Sigmoid colon (tissue), 7 donors: ENCODE measurements around the gene SURF4. TPM values are rescaled to one million over a fixed set of nuclear protein-coding genes. Genes with fewer than 3 reads are reported as not detected.

Source experiments
- DNase-seq: peaks from one replicate; pipeline ENCODE4 v3.0.0-alpha.2; 2019
- H3K27ac ChIP-seq, 4 donors: fragments of 200-600 bp; sonication (generic); one replicate each; pipeline ENCODE4 v1.5.1; 2016 to 2019; ENCODE audit warnings: mild to moderate bottlenecking in 1 of 4
- H3K27me3 ChIP-seq, 3 donors: fragments of 200-600 bp; sonication (generic); one replicate each; pipeline ENCODE4 v1.5.1; 2019; ENCODE audit warnings: mild to moderate bottlenecking in 1 of 3
- H3K36me3 ChIP-seq, 4 donors: fragments of 200-600 bp; sonication (generic); one replicate each; pipeline ENCODE4 v1.5.1; 2016 to 2019
- H3K4me1 ChIP-seq, 4 donors: fragments of 200-600 bp; sonication (generic); one replicate each; pipeline ENCODE4 v1.5.1; 2017 to 2019
- H3K4me3 ChIP-seq, 4 donors: fragments of 200-600 bp; sonication (generic); one replicate each; pipeline ENCODE4 v1.5.1; 2017 to 2019; ENCODE audit warnings: mild to moderate bottlenecking in 2 of 4, moderate library complexity in 1 of 4
- H3K9me3 ChIP-seq, 4 donors: fragments of 200-600 bp in 3 of 4; sonication (generic) in 3 of 4; one replicate each; pipeline versions ENCODE4 v1.5.1 to v1.6.1; 2013 to 2019
- CTCF ChIP-seq, 4 experiments: fragments of 450-650 bp in 3 of 4; fragments of 200-600 bp in 1 of 4; IDR thresholded peaks; one replicate each; pipeline ENCODE4 v1.5.1; 2016 to 2019; ENCODE audit warnings: antibody characterized with exemption in 4 of 4, mild to moderate bottlenecking in 3 of 4, moderate library complexity in 2 of 4
- EP300 ChIP-seq, 4 donors: sonication (generic); formaldehyde crosslinking; IDR thresholded peaks; one replicate each; pipeline ENCODE4 v1.6.1; 2017; ENCODE audit warnings: antibody characterized with exemption in 4 of 4
- POLR2A ChIP-seq, 2 donors: fragments of 450-650 bp; IDR thresholded peaks; one replicate each; pipeline ENCODE4 v1.6.1; 2016; ENCODE audit warnings: antibody characterized with exemption in 2 of 2, mild to moderate bottlenecking in 2 of 2, moderate library complexity in 2 of 2
- POLR2AphosphoS5 ChIP-seq, 4 donors: sonication (generic); formaldehyde crosslinking; IDR thresholded peaks; one replicate each; pipeline ENCODE4 v1.6.1; 2017; ENCODE audit warnings: antibody characterized with exemption in 4 of 4
- WGBS, 2 donors: extraction: QIAGEN DNeasy Blood & Tissue Kit; methylation state at CpG; one replicate each; pipeline ENCODE4 v1.1.7; 2013; 5-methylcytosine and 5-hydroxymethylcytosine counted together
- intact Hi-C: fragments of 100-400 bp; cut with DNase I; formaldehyde crosslinking; loops from one replicate; pipeline ENCODE4 v1.15.1; 2023
- polyA plus RNA-seq, 3 donors: library from polyadenylated mRNA; stranded (reverse); fragments of 200-250 nt; gene quantifications; one replicate each; pipeline ENCODE4 v1.2.3, GENCODE V29; 2013
- total RNA-seq, 4 donors: library from RNA; depleted of rRNA; stranded (reverse); fragments of >200 nt; gene quantifications; one replicate each; pipeline ENCODE4 v1.1.0, GENCODE V29; 2016
- donor health status: healthy with polysubstance abuse.
- donor health status: Bipolar disorder and iron deficiency.
- donor health status: healthy.

SURF4 gene
- total and polyA plus RNA-seq, 7 donors = 17.4 to 190 (median 83.1) TPM

GRCh38 chr9:133383438-133383837, 7.6 kb upstream of the SURF4 start:
- no peak overlapping the region for H3K27ac ChIP-seq
- intact Hi-C loops = no loop called here
- no peak overlapping the region for H3K4me3 ChIP-seq
- H3K27me3 ChIP-seq = no peaks in the 10 kb centered on the region
- no peaks in the 10 kb centered on the region for H3K4me1 ChIP-seq
- 94 to 96% methylated on average over 3 of the region's 3 CpGs for WGBS, 2 donors
- no peaks in the 10 kb centered on the region for H3K36me3 ChIP-seq
- TF ChIP-seq EP300 (IDR thresholded peaks at IDR 0.05) = no peak
- TF ChIP-seq POLR2AphosphoS5 (IDR thresholded peaks at IDR 0.05) = no peak
- no peak for TF ChIP-seq CTCF (IDR thresholded peaks at IDR 0.05)
- TF ChIP-seq POLR2A (IDR thresholded peaks at IDR 0.05) = no peak
- no peaks in the 10 kb centered on the region for H3K9me3 ChIP-seq
- DNase-seq = no peak

DNA sequence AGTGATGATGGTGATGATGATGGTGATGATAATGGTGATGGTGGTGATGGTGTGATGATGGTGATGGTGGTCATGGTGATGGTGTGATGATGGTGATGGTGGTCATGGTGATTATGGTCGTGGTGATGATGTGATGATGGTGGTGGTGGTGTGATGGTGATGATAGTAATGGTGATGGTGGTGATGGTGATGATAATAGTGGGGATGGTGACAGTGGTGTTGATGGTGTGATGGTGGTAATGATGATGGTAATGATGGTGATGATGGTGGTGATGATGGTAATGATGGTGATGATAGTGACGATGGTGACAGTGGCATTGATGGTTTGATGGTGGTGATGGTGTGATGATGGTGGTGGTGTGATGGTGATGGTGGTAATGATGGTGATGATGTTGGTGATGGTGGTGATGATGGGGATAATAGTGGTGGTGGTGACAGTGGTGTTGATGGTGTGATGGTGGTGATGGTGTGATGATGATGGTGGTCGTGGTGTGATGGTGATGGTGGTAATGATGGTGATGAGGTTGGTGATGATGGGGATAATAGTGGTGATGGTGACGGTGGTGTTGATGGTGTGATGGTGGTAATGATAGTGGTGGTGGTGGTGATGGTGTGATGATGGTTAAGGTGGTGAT, 6.8 kb upstream of the SURF4 start:
- H3K27ac ChIP-seq = no peak overlapping the region
- H3K4me1 ChIP-seq = no peaks in the 10 kb centered on the region
- H3K9me3 ChIP-seq = no peaks in the 10 kb centered on the region
- H3K4me3 ChIP-seq = no peak overlapping the region
- no peak for TF ChIP-seq POLR2A (IDR thresholded peaks at IDR 0.05)
- no peak for TF ChIP-seq EP300 (IDR thresholded peaks at IDR 0.05)
- no peak for TF ChIP-seq POLR2AphosphoS5 (IDR thresholded peaks at IDR 0.05)
- TF ChIP-seq CTCF (IDR thresholded peaks at IDR 0.05) = no peak
- no peak for DNase-seq
- intact Hi-C loops = no loop called here
- H3K36me3 ChIP-seq = no peaks in the 10 kb centered on the region
- 82 to 93% methylated on average over 4 of the region's 4 CpGs for WGBS, 2 donors
- no peaks in the 10 kb centered on the region for H3K27me3 ChIP-seq

DNA sequence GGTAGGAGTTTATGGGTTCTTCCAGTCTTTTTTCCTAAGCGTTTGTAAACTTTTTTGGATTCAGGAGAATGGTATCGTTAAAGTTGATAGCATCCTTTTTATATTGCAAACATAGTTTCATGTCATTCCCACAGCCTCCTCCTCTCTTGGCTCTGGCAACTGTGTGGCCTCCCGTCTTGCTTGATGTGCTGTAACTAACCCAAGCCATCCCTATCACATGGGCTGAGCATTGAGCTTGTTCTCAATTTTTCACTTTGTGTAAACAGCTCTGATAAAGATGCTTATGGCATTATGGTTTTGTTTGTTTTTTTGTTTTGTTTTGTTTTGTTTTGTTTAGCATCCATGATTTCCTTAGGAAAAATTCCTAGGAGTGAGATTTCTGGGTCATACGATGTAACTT, 4.9 kb upstream of the SURF4 start:
- TF ChIP-seq EP300 (IDR thresholded peaks at IDR 0.05) = no peak
- no peak for TF ChIP-seq CTCF (IDR thresholded peaks at IDR 0.05)
- TF ChIP-seq POLR2A (IDR thresholded peaks at IDR 0.05) = no peak
- TF ChIP-seq POLR2AphosphoS5 (IDR thresholded peaks at IDR 0.05) = no peak
- WGBS, 2 donors = 81 to 87% methylated on average over 4 of the region's 4 CpGs

DNA sequence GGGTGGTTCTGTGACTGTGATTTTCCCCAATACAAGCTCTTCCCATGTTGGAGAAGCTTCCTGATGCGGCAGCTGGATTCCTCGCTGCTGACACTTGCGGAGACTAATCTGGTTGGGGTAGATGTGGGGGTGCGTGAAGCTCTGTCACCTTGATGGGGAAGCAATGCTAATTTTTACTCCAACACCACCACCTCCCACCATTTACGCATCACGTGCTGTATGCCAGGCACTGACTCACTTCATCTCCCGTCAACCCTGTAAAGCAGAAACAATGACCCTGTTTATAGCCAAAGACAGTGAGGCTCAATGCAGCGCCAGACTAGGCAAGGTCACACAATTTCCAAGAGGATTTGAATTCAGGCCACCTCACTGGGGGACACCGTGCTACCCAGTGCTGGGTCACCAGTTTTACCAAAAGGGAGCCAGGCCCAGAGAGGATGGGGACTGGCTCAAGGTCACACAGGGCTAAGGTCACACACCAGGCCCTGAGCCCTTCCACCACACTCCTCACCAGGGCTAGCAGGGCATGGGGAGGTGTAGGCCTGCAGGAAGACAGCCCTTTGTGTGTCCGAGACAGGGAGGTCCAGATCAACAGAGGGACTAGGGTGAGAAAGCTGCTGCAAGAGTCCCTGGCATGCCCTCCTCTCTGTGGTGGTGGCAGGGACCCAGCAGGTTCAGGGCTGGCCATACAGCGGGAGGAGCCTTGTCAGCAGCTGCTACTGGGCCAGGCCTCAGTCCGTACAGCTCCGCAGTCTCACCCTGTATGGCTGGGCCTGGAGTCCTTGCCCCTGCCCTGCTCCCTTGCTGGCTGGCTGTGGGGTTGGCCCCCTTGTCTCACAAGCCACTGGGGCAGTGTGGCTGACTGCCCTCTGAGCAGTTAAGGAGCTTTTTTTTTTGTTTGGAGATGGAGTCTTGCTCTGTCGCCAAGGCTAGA, 3.6 kb upstream of the SURF4 start:
- Histone ChIP-seq H3K27me3 (no peaks in the 10 kb centered on the region), H3K27ac (no peak overlapping the region), H3K4me3 (no peak overlapping the region), H3K9me3 (no peaks in the 10 kb centered on the region), H3K4me1 (peaks cover 0 to 22% (median 14%) of the 10 kb centered on the region in 4 donors), H3K36me3 (no peaks in the 10 kb centered on the region)
- intact Hi-C loops = loop anchor here (5.0 kb wide), 1 partner anchor 38 kb away; the partner anchor contains the start of gene REXO4
- 93 to 96% methylated on average over 14 of the region's 14 CpGs for whole genome bisulfite sequencing, 2 donors
- no peak for DNase-seq
- TF ChIP-seq POLR2AphosphoS5 (IDR thresholded peaks at IDR 0.05) (no peak), POLR2A (IDR thresholded peaks at IDR 0.05) (no peak), CTCF (IDR thresholded peaks at IDR 0.05) (no peak), EP300 (IDR thresholded peaks at IDR 0.05) (no peak)

More for the DNA sequence above, 4.9 kb upstream of the SURF4 start:
- Histone ChIP-seq H3K9me3 (no peaks in the 10 kb centered on the region), H3K27ac (no peak overlapping the region), H3K36me3 (no peaks in the 10 kb centered on the region), H3K4me1 (peaks cover 0 to 11% (median 6%) of the 10 kb centered on the region in 4 donors), H3K27me3 (no peaks in the 10 kb centered on the region), H3K4me3 (no peak overlapping the region)
- intact Hi-C loops = no loop called here
- no peak for DNase-seq
